SU-DHL-6 (cell line): ENCODE data around the gene ATP2A1.

Experiments used
- CTCF ChIP-seq: fragments of 200-600 bp; sonication (generic); IDR thresholded peaks from one replicate; pipeline ENCODE4 v1.5.1; 2017; ENCODE audit warnings: antibody characterized with exemption, mild to moderate bottlenecking, low read length, moderate library complexity; ENCODE audit not compliant: insufficient read depth, poor library complexity, severe bottlenecking
- EZH2phosphoT487 ChIP-seq: fragments of 200-600 bp; sonication (generic), shearing (Covaris generic); conservative IDR thresholded peaks from 2 replicates; pipeline ENCODE4 v1.6.1; 2018; ENCODE audit warnings: mild to moderate bottlenecking, antibody characterized with exemption, low read length, moderate library complexity, mixed read lengths

- no peak for TF ChIP-seq CTCF
- TF ChIP-seq EZH2phosphoT487 = no peak
Measured at GRCh38 chr16:28879261-28879840, 1.1 kb downstream of the ATP2A1 start.
